IMR-90 (cell line): ENCODE measurements around the gene ANKDD1A. TPM values are rescaled to one million over a fixed set of nuclear protein-coding genes. Genes with fewer than 3 reads are reported as not detected.

Experiments used
- ATAC-seq: fragments of 200-7000 bp; cut with Tn5 transposase; 2 replicates; pipeline ENCODE4 v1.9.1; 2020; ENCODE audit warnings: low read depth, mild to moderate bottlenecking, moderate library complexity
- BruUV-seq: library from RNA; stranded (reverse); fragments of 400-500 nt; replicated peaks from 2 replicates; lab custom pipeline; 2021; lab: Mats Ljungman, UMichigan
- CTCF ChIA-PET: fragments of 300-600 bp; formaldehyde crosslinking; extraction: SDS; loops from one replicate; lab custom pipeline; 2021; ENCODE audit warnings: antibody characterized with exemption; lab: Yijun Ruan, JAX
- POLR2A ChIA-PET: fragments of 300-600 bp; sonication (Branson Sonifier 250); formaldehyde crosslinking; loops from one replicate; lab custom pipeline; 2022; ENCODE audit warnings: antibody characterized with exemption; ENCODE audit not compliant: unreplicated experiment; lab: Charles Lee
- DNase-seq: peaks from one replicate; pipeline ENCODE4 v3.0.0; 2013
- H2AFZ ChIP-seq: replicated peaks from 2 replicates; pipeline ENCODE3; 2013; ENCODE audit warnings: low read length, mild to moderate bottlenecking; ENCODE audit not compliant: poor library complexity
- H2AK5ac ChIP-seq: 2 replicates; pipeline ENCODE4 v1.6.1; 2013; ENCODE audit warnings: low read depth, low read length, inconsistent platforms
- H2AK9ac ChIP-seq: replicated peaks from 2 replicates; pipeline ENCODE3; 2013; ENCODE audit warnings: mild to moderate bottlenecking, low read depth, low read length, moderate library complexity; ENCODE audit not compliant: poor library complexity
- H2BK120ac ChIP-seq: 2 replicates; pipeline ENCODE4 v1.6.1; 2013; ENCODE audit warnings: low read depth, low read length, inconsistent platforms
- H2BK15ac ChIP-seq: 3 replicates; pipeline ENCODE4 v1.6.1; 2013; ENCODE audit warnings: low read depth, low read length, inconsistent platforms
- H2BK20ac ChIP-seq: 2 replicates; pipeline ENCODE4 v1.6.1; 2013; ENCODE audit warnings: low read depth, mild to moderate bottlenecking, inconsistent platforms, low read length, moderate library complexity
- H2BK5ac ChIP-seq: 2 replicates; pipeline ENCODE4 v1.6.1; 2013; ENCODE audit warnings: mild to moderate bottlenecking, low read depth, low read length, inconsistent platforms; ENCODE audit not compliant: poor library complexity, severe bottlenecking
- H3K14ac ChIP-seq: replicated peaks from 2 replicates; pipeline ENCODE4 v1.6.1; 2013; ENCODE audit warnings: low read depth, low read length, inconsistent platforms
- H3K18ac ChIP-seq: 2 replicates; pipeline ENCODE4 v1.6.1; 2013; ENCODE audit warnings: low read depth, low read length, control low read depth
- H3K23ac ChIP-seq: 2 replicates; pipeline ENCODE4 v1.6.1; 2013; ENCODE audit warnings: low read depth, low read length, inconsistent platforms
- H3K27ac ChIP-seq: 2 replicates; pipeline ENCODE4 v1.5.1; 2013; ENCODE audit warnings: mild to moderate bottlenecking, control low read depth, low read length; ENCODE audit not compliant: insufficient read depth
- H3K27me3 ChIP-seq: 2 replicates; pipeline ENCODE4 v1.6.1; 2013; ENCODE audit warnings: low read length; ENCODE audit not compliant: control insufficient read depth, insufficient read depth
- H3K36me3 ChIP-seq: 2 replicates; pipeline ENCODE4 v1.6.1; 2013; ENCODE audit warnings: low read length, mixed read lengths; ENCODE audit not compliant: control insufficient read depth, insufficient read depth
- H3K4ac ChIP-seq: 2 replicates; pipeline ENCODE4 v1.6.1; 2013; ENCODE audit warnings: low read depth, low read length, inconsistent platforms
- H3K4me1 ChIP-seq: 2 replicates; pipeline ENCODE4 v1.6.1; 2013; ENCODE audit warnings: low read length, mixed read lengths; ENCODE audit not compliant: control insufficient read depth, insufficient read depth
- H3K4me2 ChIP-seq: 2 replicates; pipeline ENCODE4 v1.6.1; 2013; ENCODE audit warnings: low read depth, mild to moderate bottlenecking, control low read depth, low read length, moderate library complexity
- H3K4me3 ChIP-seq: 2 replicates; pipeline ENCODE4 v1.5.1; 2013; ENCODE audit warnings: low read depth, mild to moderate bottlenecking, control low read depth, low read length, moderate library complexity; ENCODE audit not compliant: insufficient read depth
- H3K56ac ChIP-seq: 2 replicates; pipeline ENCODE4 v1.6.1; 2013; ENCODE audit warnings: low read length, inconsistent platforms; ENCODE audit not compliant: insufficient read depth; ENCODE audit errors: extremely low read depth
- H3K79me1 ChIP-seq, 2 experiments: 2 replicates each; pipeline ENCODE4 v1.6.1; 2013; ENCODE audit warnings: low read length in 2 of 2, inconsistent platforms in 1 of 2, low read depth in 1 of 2
- H3K9ac ChIP-seq: 2 replicates; pipeline ENCODE4 v1.6.1; 2013; ENCODE audit warnings: low read depth, low read length, control low read depth
- H3K9me1 ChIP-seq: 2 replicates; pipeline ENCODE4 v1.6.1; 2013; ENCODE audit warnings: low read length, inconsistent platforms; ENCODE audit not compliant: insufficient read depth
- H3K9me3 ChIP-seq: 2 replicates; pipeline ENCODE4 v1.6.1; 2013; ENCODE audit warnings: low read length; ENCODE audit not compliant: control insufficient read depth, insufficient read depth
- H4K20me1 ChIP-seq: 2 replicates; pipeline ENCODE4 v1.6.1; 2013; ENCODE audit warnings: low read length, inconsistent platforms; ENCODE audit not compliant: insufficient read depth
- H4K5ac ChIP-seq: 2 replicates; pipeline ENCODE4 v1.6.1; 2013; ENCODE audit warnings: mild to moderate bottlenecking, low read depth, low read length, control low read depth
- H4K8ac ChIP-seq, 2 experiments: 2 replicates each; pipeline ENCODE4 v1.6.1; 2013; ENCODE audit warnings: low read depth in 2 of 2, low read length in 2 of 2, control low read depth in 1 of 2, inconsistent platforms in 1 of 2
- H4K91ac ChIP-seq: 2 replicates; pipeline ENCODE4 v1.6.1; 2013; ENCODE audit warnings: low read depth, low read length, inconsistent platforms; ENCODE audit not compliant: insufficient read depth
- MAFK ChIP-seq: IDR thresholded peaks from 2 replicates; pipeline ENCODE4 v1.6.1; 2012; ENCODE audit warnings: low read depth, low read length, improper control_type of control experiment
- MAZ ChIP-seq: IDR thresholded peaks from 2 replicates; pipeline ENCODE4 v1.6.1; 2012; ENCODE audit warnings: low read depth, mild to moderate bottlenecking, low read length, improper control_type of control experiment, moderate library complexity, borderline replicate concordance
- NFE2L2 ChIP-seq: fragments of 150-350 bp; IDR thresholded peaks from 2 replicates; pipeline ENCODE4 v1.6.1; 2016; ENCODE audit warnings: low read depth, mild to moderate bottlenecking, low read length
- POLR2A ChIP-seq: IDR thresholded peaks from 2 replicates; pipeline ENCODE4 v1.6.1; 2012; ENCODE audit warnings: mild to moderate bottlenecking, low read depth, low read length
- RFX5 ChIP-seq: IDR thresholded peaks from 2 replicates; pipeline ENCODE4 v1.8.0; 2012; ENCODE audit warnings: low read depth, mild to moderate bottlenecking, low read length, moderate library complexity
- WGBS, 2 experiments: methylation state at CpG; one replicate each; pipeline versions ENCODE4 v1.1.5 to v1.1.7; 2013; ENCODE audit warnings: missing lambda C conversion rate in 2 of 2; ENCODE audit not compliant: insufficient read length in 1 of 2; ENCODE audit errors: extremely low coverage in 2 of 2; 5-methylcytosine and 5-hydroxymethylcytosine counted together
- dilution Hi-C: fragments of 300-500 bp; cut with HindIII; formaldehyde crosslinking; loops from one replicate; pipeline ENCODE4 v1.14.3; 2018; ENCODE audit warnings: low sequenced_read_pairs; ENCODE audit not compliant: unreplicated experiment
- in situ Hi-C: fragments of 300-500 bp; cut with MboI; formaldehyde crosslinking; loops from 3 replicates; pipeline ENCODE4 v1.14.3; 2019; ENCODE audit warnings: low sequenced_read_pairs, inconsistent platforms, mixed read lengths
- intact Hi-C: fragments of 100-400 bp; cut with micrococcal nuclease; formaldehyde crosslinking; loops from 2 replicates; pipeline ENCODE4 v1.10.0; 2022
- polyA plus RNA-seq, 3 experiments: library from polyadenylated mRNA; depleted of rRNA; stranded (reverse); fragments of >200 nt; gene quantifications; 2 replicates each; pipeline ENCODE4 v1.2.3, GENCODE V29; 2012; ENCODE audit warnings: low replicate concordance in 1 of 3
- total RNA-seq: library from RNA; depleted of rRNA; stranded (reverse); fragments of >200 nt; gene quantifications from 2 replicates; pipeline ENCODE4 v1.2.3, GENCODE V29; 2012

Gene ANKDD1A
- total and polyA plus RNA-seq, 2 of the 4 experiments (the other 2 are of a cell fraction) = 3.6 to 4.9 TPM

GRCh38 chr15:64997066-64997465 is 85.4 kb downstream of the ANKDD1A start:
- in situ Hi-C loops = no loop called here
- Histone ChIP-seq H2AFZ (no peak overlapping the region), H2BK20ac (no peak overlapping the region), H2BK15ac (no peak overlapping the region), H3K27me3 (no peaks in the 10 kb centered on the region), H2BK5ac (no peak overlapping the region), H2BK120ac (no peak overlapping the region), H3K14ac (no peak overlapping the region), H2AK9ac (no peak overlapping the region), H3K9me3 (no peaks in the 10 kb centered on the region), H3K18ac (no peak overlapping the region), H3K56ac (no peak overlapping the region), H3K36me3 (peaks cover 4% of the 10 kb centered on the region), H3K79me1 (no peaks in the 10 kb centered on the region), H4K5ac (no peak overlapping the region), H3K4ac (no peak overlapping the region), H3K23ac (no peak overlapping the region), H4K8ac (no peak overlapping the region), H3K4me1 (no peaks in the 10 kb centered on the region), H3K9me1 (peaks cover 5% of the 10 kb centered on the region; the same call in 1 of the 2 replicates), H4K91ac (no peak overlapping the region), H3K4me2 (no peak overlapping the region), H3K27ac (no peak overlapping the region), H3K9ac (no peak overlapping the region), H2AK5ac (no peak overlapping the region), H3K4me3 (no peak overlapping the region), H4K20me1 (no peaks in the 10 kb centered on the region)
- ChIA-PET CTCF (interaction anchor here (1.8 kb wide), 1 partner anchor 104 kb away, joined by 4 read pairs; no protein-coding TSS in a partner anchor), POLR2A (no interaction called here)
- ATAC-seq (no peak), DNase-seq (no peak)
- dilution Hi-C loops = no loop called here
- TF ChIP-seq NFE2L2 (no peak), MAFK (no peak), POLR2A (no peak), RFX5 (no peak), MAZ (no peak)
- BruUV-seq = no TSS peak
- 57% methylated on average over 1 of the region's 5 CpGs; no CpG with 5 or more reads in 1 of the 2 experiments for WGBS, 2 experiments
- intact Hi-C loops = no loop called here
